ENCODE data around the gene EMC1. TPM values are rescaled to one million over a fixed set of nuclear protein-coding genes. Genes with fewer than 3 reads are reported as not detected.
"Not testable (repeated sequence)": the region's sequence is repeated elsewhere in the genome, so short reads cannot be mapped to it uniquely, and the experiment has no call there.

The EMC1 gene
- total RNA-seq, 1 donor = 90.2 TPM

DNA sequence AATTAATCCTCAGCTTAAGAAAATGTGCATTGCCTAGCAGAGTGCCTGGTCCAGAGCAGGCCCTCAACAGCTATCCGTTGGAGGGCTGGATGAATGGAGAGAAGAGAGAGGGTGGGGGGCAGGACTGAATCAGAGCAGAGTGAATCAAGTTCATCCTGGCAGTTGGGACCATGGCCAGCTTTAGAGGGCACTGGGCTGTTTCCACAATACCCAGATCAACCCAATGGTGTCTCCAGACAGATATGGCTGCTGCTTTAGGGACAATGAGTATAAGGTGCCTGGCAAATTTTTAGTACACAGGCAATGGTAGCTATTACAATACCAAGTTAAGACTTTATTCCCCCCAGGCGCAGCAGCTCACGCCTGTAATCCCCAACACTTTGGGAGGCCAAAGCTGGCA lies 17.1 kb downstream of the EMC1 start:
- H3K4me3 ChIP-seq (ENCODE audit: low read depth, low read length) = no peak overlapping the region
- no peak for DNase-seq (ENCODE audit: low read depth)
- no peak for TF ChIP-seq CTCF (IDR thresholded peaks at IDR 0.05; ENCODE audit: insufficient read depth, low read depth, low read length)

GRCh38 chr1:19232524-19232846 lies 18.8 kb downstream of the EMC1 start:
- H3K4me3 ChIP-seq (ENCODE audit: low read depth, low read length) = no peak overlapping the region
- no peak for DNase-seq (ENCODE audit: low read depth)
- peak; percentile 9 for TF ChIP-seq CTCF (IDR thresholded peaks at IDR 0.05; ENCODE audit: insufficient read depth, low read depth, low read length)

GRCh38 chr1:19231736-19232523 lies 19.4 kb downstream of the EMC1 start:
- not testable (repeated sequence) for H3K4me3 ChIP-seq (ENCODE audit: low read depth, low read length); DNase-seq (ENCODE audit: low read depth)

GRCh38 chr1:19229828-19230325 lies 21.4 kb downstream of the EMC1 start:
- no peak overlapping the region for H3K4me3 ChIP-seq (ENCODE audit: low read depth, low read length)
- no peak for DNase-seq (ENCODE audit: low read depth)
- no peak for TF ChIP-seq CTCF (IDR thresholded peaks at IDR 0.05; ENCODE audit: insufficient read depth, low read depth, low read length)

- no peak for TF ChIP-seq CTCF (IDR thresholded peaks at IDR 0.05; ENCODE audit: insufficient read depth, low read depth, low read length)
- no peak overlapping the region for H3K4me3 ChIP-seq (ENCODE audit: low read depth, low read length)
- DNase-seq (ENCODE audit: low read depth) = no peak
Measured at GRCh38 chr1:19229229-19229628, 22.1 kb downstream of the EMC1 start.

DNA sequence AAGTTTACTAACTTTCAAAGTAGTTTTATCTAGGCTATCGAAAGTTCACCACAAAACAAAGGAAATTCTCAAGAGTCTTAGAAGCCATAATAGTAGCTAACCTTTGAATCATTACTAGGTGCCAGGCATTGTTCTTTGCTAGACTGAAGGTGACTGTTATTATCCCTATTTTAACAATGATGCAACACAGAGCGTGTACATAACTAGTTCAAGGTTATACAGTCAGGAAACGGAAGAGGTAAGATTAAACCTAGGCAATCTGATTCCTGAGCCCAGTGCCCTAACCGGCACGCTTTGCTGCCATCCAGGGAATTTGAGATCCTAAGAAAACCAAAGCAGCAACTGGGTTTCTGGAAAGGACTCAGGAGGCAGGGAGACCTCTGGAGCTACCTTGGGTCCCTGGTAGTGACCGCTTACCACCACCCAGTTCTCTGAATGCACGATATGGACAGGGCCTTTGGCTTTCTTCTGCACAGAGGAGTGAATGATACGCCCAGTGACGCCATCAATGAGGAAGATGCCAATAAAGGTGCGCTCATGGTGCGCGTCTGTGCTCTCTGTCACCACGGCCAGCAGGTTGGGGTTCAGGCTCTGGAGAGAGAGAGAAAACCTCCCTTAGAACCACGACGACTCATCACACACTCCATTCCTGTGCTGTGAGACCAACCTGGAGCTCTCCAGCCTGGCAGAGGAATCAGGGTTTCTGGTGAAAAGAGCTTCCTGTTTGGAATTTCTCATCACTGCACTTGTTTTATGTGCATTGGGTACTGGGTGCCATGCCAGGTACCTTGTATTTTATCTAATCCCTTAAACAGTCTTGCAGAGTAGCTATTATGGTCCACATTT lies 28.1 kb downstream of the EMC1 start:
- no peak overlapping the region for H3K4me3 ChIP-seq (ENCODE audit: low read depth, low read length)
- DNase-seq (ENCODE audit: low read depth) = no peak
- TF ChIP-seq CTCF (IDR thresholded peaks at IDR 0.05; ENCODE audit: insufficient read depth, low read depth, low read length) = no peak

- no peak overlapping the region for H3K4me3 ChIP-seq (ENCODE audit: low read depth, low read length)
- TF ChIP-seq CTCF (IDR thresholded peaks at IDR 0.05; ENCODE audit: insufficient read depth, low read depth, low read length) = no peak
- no peak for DNase-seq (ENCODE audit: low read depth)
Measured at GRCh38 chr1:19222573-19222972, 28.8 kb downstream of the EMC1 start.

Measured in fibroblast of villous mesenchyme (primary cell).